Mammary epithelial cell (primary cell): ENCODE results near the gene PABPC1L.
"Not testable (repeated sequence)": the region's sequence is repeated elsewhere in the genome, so short reads cannot be mapped to it uniquely, and the experiment has no call there.

Source experiments
- EZH2 ChIP-seq: IDR thresholded peaks from 2 replicates; pipeline ENCODE4 v1.6.1; 2012; ENCODE audit warnings: low read length, inconsistent platforms, borderline replicate concordance
- TF ChIP-seq, protein P1 (sequence below), 2 donors: IDR thresholded peaks in 1 of 2; conservative IDR thresholded peaks in 1 of 2; 2 replicates each; pipeline ENCODE4 v1.5.1; 2011 to 2012; ENCODE audit warnings: inconsistent platforms in 2 of 2, low read length in 2 of 2, mild to moderate bottlenecking in 2 of 2, control low read depth in 1 of 2, low read depth in 1 of 2; ENCODE audit not compliant: insufficient read depth in 1 of 2; ENCODE audit errors: extremely low read depth in 1 of 2

DNA sequence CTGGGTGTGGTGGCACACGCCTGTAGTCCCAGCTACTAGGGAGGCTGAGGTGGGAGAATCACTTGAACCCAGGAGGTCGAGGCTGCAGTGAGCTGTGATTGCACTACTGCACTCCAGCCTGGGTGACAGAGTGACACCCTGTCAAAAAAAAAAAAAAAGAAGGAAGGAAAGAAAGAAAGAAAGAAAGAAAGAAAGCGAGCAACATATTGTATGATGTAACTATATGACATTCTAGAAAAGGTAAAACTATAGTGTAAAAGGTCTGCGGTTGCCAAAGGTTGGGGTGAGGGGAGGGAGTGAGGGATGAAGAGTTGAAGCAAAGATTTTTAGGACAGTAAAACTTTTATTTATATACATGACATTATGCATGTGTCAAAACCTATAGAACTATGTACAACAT, 27.5 kb upstream of the PABPC1L start:
- TF ChIP-seq, protein P1, sequence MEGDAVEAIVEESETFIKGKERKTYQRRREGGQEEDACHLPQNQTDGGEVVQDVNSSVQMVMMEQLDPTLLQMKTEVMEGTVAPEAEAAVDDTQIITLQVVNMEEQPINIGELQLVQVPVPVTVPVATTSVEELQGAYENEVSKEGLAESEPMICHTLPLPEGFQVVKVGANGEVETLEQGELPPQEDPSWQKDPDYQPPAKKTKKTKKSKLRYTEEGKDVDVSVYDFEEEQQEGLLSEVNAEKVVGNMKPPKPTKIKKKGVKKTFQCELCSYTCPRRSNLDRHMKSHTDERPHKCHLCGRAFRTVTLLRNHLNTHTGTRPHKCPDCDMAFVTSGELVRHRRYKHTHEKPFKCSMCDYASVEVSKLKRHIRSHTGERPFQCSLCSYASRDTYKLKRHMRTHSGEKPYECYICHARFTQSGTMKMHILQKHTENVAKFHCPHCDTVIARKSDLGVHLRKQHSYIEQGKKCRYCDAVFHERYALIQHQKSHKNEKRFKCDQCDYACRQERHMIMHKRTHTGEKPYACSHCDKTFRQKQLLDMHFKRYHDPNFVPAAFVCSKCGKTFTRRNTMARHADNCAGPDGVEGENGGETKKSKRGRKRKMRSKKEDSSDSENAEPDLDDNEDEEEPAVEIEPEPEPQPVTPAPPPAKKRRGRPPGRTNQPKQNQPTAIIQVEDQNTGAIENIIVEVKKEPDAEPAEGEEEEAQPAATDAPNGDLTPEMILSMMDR (conservative IDR thresholded peaks at IDR 0.05 in 1 of 2, IDR thresholded peaks at IDR 0.05 in 1 of 2; ENCODE audit: extremely low read depth in 1 of 2, insufficient read depth in 1 of 2, low read depth in 1 of 2, low read length in 2 of 2) = not testable (repeated sequence)
- TF ChIP-seq EZH2 = not testable (repeated sequence)
